SU-DHL-6 (cell line): ENCODE measurements around the gene RBM19.

ENCODE experiments used
- H2AFZ ChIP-seq: fragments of 200-600 bp; sonication (generic); 2 replicates; pipeline ENCODE4 v1.6.1; 2014; ENCODE audit warnings: low read depth, mild to moderate bottlenecking, moderate library complexity, mixed read lengths, antibody characterized with exemption, low read length; ENCODE audit not compliant: severe bottlenecking
- H3F3A ChIP-seq: fragments of 200-600 bp; shearing (Covaris generic); 2 replicates; pipeline ENCODE4 v1.6.0; 2016; ENCODE audit warnings: antibody characterized with exemption, mild to moderate bottlenecking; ENCODE audit not compliant: insufficient read depth
- H3K27ac ChIP-seq: fragments of 200-600 bp; sonication (generic); 2 replicates; pipeline ENCODE4 v1.5.1; 2016; ENCODE audit warnings: low read depth, mild to moderate bottlenecking, low read length, moderate library complexity, mixed read lengths
- H3K27me3 ChIP-seq: fragments of 200-600 bp; sonication (generic), shearing (Covaris generic); 2 replicates; pipeline ENCODE4 v1.6.0; 2014; ENCODE audit warnings: mild to moderate bottlenecking, low read length
- H3K36me3 ChIP-seq: fragments of 200-600 bp; sonication (generic); 2 replicates; pipeline ENCODE4 v1.6.1; 2014; ENCODE audit warnings: mild to moderate bottlenecking, low read length, mixed read lengths
- H3K4me2 ChIP-seq: fragments of 300-600, 200-600 bp; shearing (Covaris generic), sonication (generic); 2 replicates; pipeline ENCODE4 v1.6.0; 2014; ENCODE audit warnings: low read length, low read depth, mild to moderate bottlenecking; ENCODE audit not compliant: poor library complexity, severe bottlenecking
- H3K4me3 ChIP-seq: fragments of 200-600 bp; sonication (generic); 2 replicates; pipeline ENCODE4 v1.5.1; 2014; ENCODE audit warnings: antibody characterized with exemption, low read length, mild to moderate bottlenecking, mixed read lengths; ENCODE audit not compliant: insufficient read depth, poor library complexity, severe bottlenecking
- H3K79me2 ChIP-seq: fragments of 200-600 bp; sonication (generic); 2 replicates; pipeline ENCODE4 v1.6.1; 2014; ENCODE audit warnings: mild to moderate bottlenecking, low read length, moderate library complexity; ENCODE audit not compliant: insufficient read depth
- H3K9ac ChIP-seq: fragments of 200-600 bp; sonication (generic); 2 replicates; pipeline ENCODE4 v1.7.0; 2014; ENCODE audit warnings: mild to moderate bottlenecking, low read length
- H3K9me2 ChIP-seq: fragments of 200-600 bp; sonication (generic); replicated peaks from 2 replicates; pipeline ENCODE4 v1.6.1; 2014; ENCODE audit warnings: low read length; ENCODE audit not compliant: insufficient read depth
- H3K9me3 ChIP-seq: fragments of 200-600 bp; sonication (generic); 2 replicates; pipeline ENCODE4 v1.6.1; 2014; ENCODE audit warnings: low read length, mixed read lengths; ENCODE audit not compliant: insufficient read depth
- H4K20me1 ChIP-seq: fragments of 200-600 bp; sonication (generic); 2 replicates; pipeline ENCODE4 v1.6.1; 2014; ENCODE audit warnings: low read depth, mild to moderate bottlenecking, antibody characterized with exemption, low read length, moderate library complexity, mixed read lengths
- CTCF ChIP-seq: fragments of 200-600 bp; sonication (generic); IDR thresholded peaks from one replicate; pipeline ENCODE4 v1.5.1; 2017; ENCODE audit warnings: antibody characterized with exemption, mild to moderate bottlenecking, low read length, moderate library complexity; ENCODE audit not compliant: insufficient read depth, poor library complexity, severe bottlenecking
- EZH2phosphoT487 ChIP-seq: fragments of 200-600 bp; sonication (generic), shearing (Covaris generic); conservative IDR thresholded peaks from 2 replicates; pipeline ENCODE4 v1.6.1; 2018; ENCODE audit warnings: mild to moderate bottlenecking, antibody characterized with exemption, low read length, moderate library complexity, mixed read lengths

RBM19 gene

GRCh38 chr12:113936460-113936859, 29.7 kb downstream of the RBM19 start:
- H3K4me3 ChIP-seq, result no peak overlapping the region
- no peaks in the 10 kb centered on the region for H3K9me2 ChIP-seq
- H3F3A ChIP-seq, result no peaks in the 10 kb centered on the region
- H3K79me2 ChIP-seq, result no peaks in the 10 kb centered on the region
- H3K9me3 ChIP-seq, result no peaks in the 10 kb centered on the region
- H3K36me3 ChIP-seq, result no peaks in the 10 kb centered on the region
- no peak overlapping the region for H3K27ac ChIP-seq
- TF ChIP-seq EZH2phosphoT487 (no peak), CTCF (no peak)
- no peak overlapping the region for H2AFZ ChIP-seq
- H3K9ac ChIP-seq, result no peak overlapping the region
- H3K27me3 ChIP-seq, result no peaks in the 10 kb centered on the region
- no peaks in the 10 kb centered on the region for H4K20me1 ChIP-seq
- no peak overlapping the region for H3K4me2 ChIP-seq

DNA sequence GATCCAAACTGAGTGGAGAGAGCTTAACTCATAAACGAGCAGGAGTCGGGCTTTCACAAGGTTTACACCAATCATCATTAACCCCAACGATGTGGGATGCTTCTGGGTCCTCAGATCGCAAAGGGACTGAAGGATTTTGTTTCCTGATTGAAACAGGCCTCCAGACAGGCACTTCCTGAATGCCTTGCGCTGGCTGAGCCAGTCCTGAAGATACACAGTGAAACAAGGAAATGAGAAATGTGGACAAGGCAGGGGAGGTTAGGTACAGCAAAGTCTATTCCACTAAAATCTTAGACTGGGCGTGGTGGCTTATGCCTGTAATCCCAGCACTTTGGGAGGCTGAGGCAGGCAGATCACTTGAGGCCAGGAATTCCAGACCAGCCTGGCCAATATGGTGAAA, 30.7 kb downstream of the RBM19 start:
- Histone ChIP-seq H2AFZ (no peak overlapping the region), H3K27ac (no peak overlapping the region), H3K27me3 (no peaks in the 10 kb centered on the region), H4K20me1 (no peaks in the 10 kb centered on the region), H3F3A (no peaks in the 10 kb centered on the region), H3K9me3 (no peaks in the 10 kb centered on the region), H3K4me3 (no peak overlapping the region), H3K79me2 (no peaks in the 10 kb centered on the region), H3K9me2 (no peaks in the 10 kb centered on the region), H3K9ac (no peak overlapping the region), H3K4me2 (no peak overlapping the region), H3K36me3 (no peaks in the 10 kb centered on the region)
- TF ChIP-seq CTCF (no peak), EZH2phosphoT487 (no peak)

DNA sequence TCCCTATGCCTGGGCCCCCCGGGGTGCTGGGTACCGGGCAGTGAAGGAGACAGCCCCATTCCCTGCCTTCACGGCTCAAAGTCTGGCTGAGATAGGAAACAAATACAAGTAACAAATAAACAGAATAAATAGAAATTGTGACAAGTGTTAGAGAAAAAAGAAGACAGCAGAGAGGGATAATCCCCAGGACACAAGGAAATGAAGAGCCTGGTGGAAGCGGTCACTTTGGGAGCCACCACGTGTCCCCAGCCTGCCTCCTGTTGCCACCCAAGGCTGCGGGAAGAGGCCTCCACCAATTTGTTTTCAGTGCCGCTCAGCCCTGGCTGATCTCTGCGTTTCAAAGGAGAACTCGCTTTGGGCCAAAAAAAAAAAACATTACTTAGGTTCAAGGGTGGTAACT, 31.2 kb downstream of the RBM19 start:
- Histone ChIP-seq H3K79me2 (no peaks in the 10 kb centered on the region), H3F3A (no peaks in the 10 kb centered on the region), H3K27me3 (no peaks in the 10 kb centered on the region), H3K4me3 (no peak overlapping the region), H2AFZ (no peak overlapping the region), H3K9me3 (no peaks in the 10 kb centered on the region), H3K9ac (no peak overlapping the region), H3K9me2 (no peaks in the 10 kb centered on the region), H3K36me3 (no peaks in the 10 kb centered on the region), H3K27ac (no peak overlapping the region), H4K20me1 (no peaks in the 10 kb centered on the region), H3K4me2 (no peak overlapping the region)
- TF ChIP-seq EZH2phosphoT487 (no peak), CTCF (no peak)
